ENCODE results near the gene DUSP15.

The DUSP15 gene

GRCh38 chr20:31860390-31861134 lies 9.8 kb downstream of the DUSP15 start:
- no peak for DNase-seq

GRCh38 chr20:31859998-31860380 lies 10.3 kb downstream of the DUSP15 start:
- DNase-seq: no peak

GRCh38 chr20:31859266-31859997 lies 10.9 kb downstream of the DUSP15 start:
- DNase-seq: no peak

GRCh38 chr20:31858760-31859083 lies 11.6 kb downstream of the DUSP15 start:
- no peak for DNase-seq

GRCh38 chr20:31857861-31858759 lies 12.2 kb downstream of the DUSP15 start:
- DNase-seq: no peak

- no peak for DNase-seq
Measured at GRCh38 chr20:31856516-31856915, 13.8 kb downstream of the DUSP15 start.

GRCh38 chr20:31853481-31853880 lies 16.8 kb downstream of the DUSP15 start:
- DNase-seq: no peak

GRCh38 chr20:31851240-31851955 lies 18.9 kb downstream of the DUSP15 start:
- no peak for DNase-seq

- no peak for DNase-seq
Measured at GRCh38 chr20:31849306-31849930, 20.9 kb downstream of the DUSP15 start.

- DNase-seq: no peak
Measured at GRCh38 chr20:31848088-31848999, 22.0 kb downstream of the DUSP15 start.

- DNase-seq: no peak
Measured at GRCh38 chr20:31846793-31847138, 23.6 kb downstream of the DUSP15 start.

- DNase-seq: peak in 8 of 14 donors; percentile 3 to 69 (median 28)
Measured at GRCh38 chr20:31845300-31845863, 24.9 kb downstream of the DUSP15 start, which contains the start of gene FOXS1. TSS of gene FOXS1 (minus strand) at chr20:31845604. CDS start at chr20:31845542, 62 bp downstream.

- no peak for DNase-seq
Measured at GRCh38 chr20:31844737-31845299, 25.5 kb downstream of the DUSP15 start.

GRCh38 chr20:31843881-31844280 lies 26.4 kb downstream of the DUSP15 start:
- DNase-seq: no peak

GRCh38 chr20:31843288-31843687 lies 27.0 kb downstream of the DUSP15 start:
- no peak for DNase-seq

- peak in 2 of 14 donors; percentile 4 to 22 for DNase-seq
Measured at GRCh38 chr20:31842471-31843157, 27.7 kb downstream of the DUSP15 start.

GRCh38 chr20:31841928-31842327 lies 28.4 kb downstream of the DUSP15 start:
- peak in 2 of 14 donors; percentile 3 to 57 for DNase-seq

GRCh38 chr20:31840906-31841816 lies 29.2 kb downstream of the DUSP15 start:
- DNase-seq: no peak
